H1 (cell line): ENCODE results near the gene TNFAIP2. TPM values are rescaled to one million over a fixed set of nuclear protein-coding genes. Genes with fewer than 3 reads are reported as not detected.

Experiments
- CTCF ChIA-PET: fragments of 300-600 bp; sonication (Branson Sonifier 250); formaldehyde crosslinking; loops from one replicate; lab custom pipeline; 2021; ENCODE audit not compliant: partially characterized antibody; lab: Charles Lee
- POLR2A ChIA-PET: fragments of 300-600 bp; sonication (Branson Sonifier 250); formaldehyde crosslinking; loops from one replicate; lab custom pipeline; 2021; ENCODE audit warnings: inconsistent platforms; ENCODE audit not compliant: partially characterized antibody; lab: Charles Lee
- DNase-seq, 2 experiments: peaks; one replicate each; pipeline versions ENCODE4 v3.0.0 to v3.0.0-alpha.2; 2010 to 2022; ENCODE audit warnings: low spot score in 2 of 2, low read depth in 1 of 2, mixed read lengths in 1 of 2
- FAIRE-seq: peaks from 2 replicates; lab custom pipeline; 2011; peaks lifted over from hg19 to GRCh38; lab: Jason Lieb, UNC
- H2AFZ ChIP-seq: 2 replicates; pipeline ENCODE4 v1.8.1; 2012; ENCODE audit warnings: low read length, inconsistent platforms
- H2AK5ac ChIP-seq: 2 replicates; pipeline ENCODE4 v1.6.1; 2013; ENCODE audit warnings: low read depth, low read length
- H2BK120ac ChIP-seq: replicated peaks from 2 replicates; pipeline ENCODE3; 2013; ENCODE audit warnings: low read depth, low read length, inconsistent platforms
- H2BK12ac ChIP-seq: 2 replicates; pipeline ENCODE4 v1.6.1; 2013; ENCODE audit warnings: low read depth, low read length
- H2BK15ac ChIP-seq: 2 replicates; pipeline ENCODE4 v1.6.1; 2013; ENCODE audit warnings: low read length
- H2BK20ac ChIP-seq: 2 replicates; pipeline ENCODE4 v1.6.1; 2013; ENCODE audit warnings: low read length
- H2BK5ac ChIP-seq: 2 replicates; pipeline ENCODE4 v1.6.1; 2013; ENCODE audit warnings: low read depth, low read length
- H3K14ac ChIP-seq: 2 replicates; pipeline ENCODE4 v1.6.1; 2013; ENCODE audit warnings: inconsistent platforms; ENCODE audit not compliant: insufficient read length
- H3K18ac ChIP-seq: 2 replicates; pipeline ENCODE4 v1.6.1; 2013; ENCODE audit warnings: low read length; ENCODE audit errors: extremely low read depth
- H3K23ac ChIP-seq: 2 replicates; pipeline ENCODE4 v1.6.1; 2013; ENCODE audit warnings: inconsistent platforms; ENCODE audit not compliant: insufficient read length
- H3K23me2 ChIP-seq: 2 replicates; pipeline ENCODE4 v1.6.1; 2013; ENCODE audit warnings: low read depth, low read length
- H3K27ac ChIP-seq: 2 replicates; pipeline ENCODE4 v1.6.1; 2011; ENCODE audit warnings: low read depth, low read length, inconsistent platforms
- H3K27me3 ChIP-seq, 4 experiments: replicated peaks in 1 of 4; 1 replicate in 1 of 4; 2 replicates in 3 of 4; pipeline versions ENCODE4 v1.6.1 to v1.8.1; 2011 to 2013; ENCODE audit warnings: low read length in 3 of 4, mild to moderate bottlenecking in 3 of 4, inconsistent platforms in 2 of 4, mixed read lengths in 2 of 4, moderate library complexity in 1 of 4; ENCODE audit not compliant: control insufficient read depth in 3 of 4, insufficient read depth in 3 of 4; ENCODE audit errors: extremely low read depth in 1 of 4
- H3K36me3 ChIP-seq, 4 experiments: 2 replicates each; pipeline versions ENCODE4 v1.6.1 to v1.8.1; 2011 to 2013; ENCODE audit warnings: mild to moderate bottlenecking in 4 of 4, low read length in 3 of 4, moderate library complexity in 2 of 4, control low read depth in 1 of 4, inconsistent platforms in 1 of 4; ENCODE audit not compliant: insufficient read depth in 4 of 4, control insufficient read depth in 2 of 4
- H3K4ac ChIP-seq: replicated peaks from 2 replicates; pipeline ENCODE3; 2013; ENCODE audit warnings: low read length, low read depth, mixed read lengths, inconsistent platforms; ENCODE audit not compliant: insufficient read length
- H3K4me1 ChIP-seq, 4 experiments: replicated peaks in 1 of 4; 1 replicate in 1 of 4; 2 replicates in 3 of 4; pipeline versions ENCODE4 v1.6.1 to v1.8.1; 2011 to 2013; ENCODE audit warnings: low read length in 3 of 4, inconsistent platforms in 2 of 4, mixed read lengths in 1 of 4; ENCODE audit not compliant: insufficient read depth in 4 of 4, control insufficient read depth in 3 of 4
- H3K4me2 ChIP-seq, 2 experiments: 2 replicates each; pipeline versions ENCODE4 v1.6.1 to v1.8.1; 2011 to 2013; ENCODE audit warnings: low read depth in 2 of 2, low read length in 2 of 2, control low read depth in 1 of 2, inconsistent platforms in 1 of 2, mild to moderate bottlenecking in 1 of 2; ENCODE audit not compliant: insufficient read depth in 1 of 2
- H3K4me3 ChIP-seq, 4 experiments: fragments of 200-600, 300-600 bp in 1 of 4; sonication (generic), shearing (Covaris generic), sonication (Bioruptor Twin) in 1 of 4; 2 replicates each; pipeline versions ENCODE4 v1.5.1 to v1.8.1; 2011 to 2016; ENCODE audit warnings: low read length in 4 of 4, low read depth in 3 of 4, control low read depth in 2 of 4, inconsistent platforms in 2 of 4, mild to moderate bottlenecking in 2 of 4, mixed read lengths in 1 of 4, moderate library complexity in 1 of 4; ENCODE audit not compliant: insufficient read depth in 2 of 4; ENCODE audit errors: extremely low read depth in 1 of 4
- H3K56ac ChIP-seq: replicated peaks from 2 replicates; pipeline ENCODE3; 2013; ENCODE audit warnings: low read depth, mild to moderate bottlenecking, mixed read lengths, low read length, inconsistent platforms; ENCODE audit not compliant: insufficient read length
- H3K79me1 ChIP-seq: 2 replicates; pipeline ENCODE4 v1.6.1; 2013; ENCODE audit warnings: low read depth, low read length, control low read depth
- H3K79me2 ChIP-seq, 2 experiments: 2 replicates each; pipeline versions ENCODE4 v1.6.1 to v1.8.1; 2012 to 2013; ENCODE audit warnings: low read length in 2 of 2, mild to moderate bottlenecking in 2 of 2, inconsistent platforms in 1 of 2; ENCODE audit not compliant: insufficient read depth in 2 of 2, control insufficient read depth in 1 of 2
- H3K9ac ChIP-seq, 4 experiments: replicated peaks in 1 of 4; 1 replicate in 1 of 4; 2 replicates in 3 of 4; pipeline versions ENCODE4 v1.6.1 to v1.8.1; 2011 to 2013; ENCODE audit warnings: low read depth in 3 of 4, low read length in 3 of 4, control low read depth in 2 of 4, mild to moderate bottlenecking in 2 of 4, moderate library complexity in 2 of 4, inconsistent platforms in 1 of 4; ENCODE audit errors: extremely low read depth in 1 of 4
- H3K9me3 ChIP-seq, 2 experiments: 2 replicates each; pipeline versions ENCODE4 v1.6.1 to v1.8.1; 2012 to 2013; ENCODE audit warnings: mild to moderate bottlenecking in 2 of 2, moderate library complexity in 2 of 2, control low read depth in 1 of 2, inconsistent platforms in 1 of 2, low read depth in 1 of 2, low read length in 1 of 2, mixed read lengths in 1 of 2; ENCODE audit not compliant: insufficient read depth in 2 of 2
- H4K20me1 ChIP-seq, 2 experiments: replicated peaks in 1 of 2; 2 replicates each; pipeline versions ENCODE3 to v1.8.1; 2011 to 2013; ENCODE audit warnings: inconsistent platforms in 2 of 2, low read length in 2 of 2, mild to moderate bottlenecking in 1 of 2; ENCODE audit not compliant: insufficient read depth in 2 of 2, control insufficient read depth in 1 of 2
- H4K5ac ChIP-seq: 2 replicates; pipeline ENCODE4 v1.6.1; 2013; ENCODE audit warnings: low read length, low read depth, mixed read lengths, inconsistent platforms; ENCODE audit not compliant: insufficient read length
- H4K8ac ChIP-seq: 2 replicates; pipeline ENCODE4 v1.8.0; 2013; ENCODE audit warnings: mild to moderate bottlenecking, moderate library complexity, low read length, inconsistent platforms; ENCODE audit not compliant: insufficient read depth; ENCODE audit errors: extremely low read depth
- H4K91ac ChIP-seq: replicated peaks from 2 replicates; pipeline ENCODE3; 2013; ENCODE audit warnings: low read length, mixed read lengths, inconsistent platforms; ENCODE audit not compliant: insufficient read length
- BACH1 ChIP-seq: IDR thresholded peaks from 2 replicates; pipeline ENCODE4 v1.6.1; 2012; ENCODE audit warnings: low read length, improper control_type of control experiment
- CBX8 ChIP-seq: fragments of 300-800, 300-1000 bp; sonication (generic); IDR thresholded peaks from 2 replicates; pipeline ENCODE4 v1.7.1; 2016; ENCODE audit warnings: low read depth, low read length, borderline replicate concordance
- E2F6 ChIP-seq: IDR thresholded peaks from 2 replicates; pipeline ENCODE4 v1.6.1; 2012; ENCODE audit warnings: inconsistent platforms
- RAD21 ChIP-seq, 2 experiments: IDR thresholded peaks in 1 of 2; conservative IDR thresholded peaks in 1 of 2; 2 replicates each; pipeline ENCODE4 v1.6.1; 2011; ENCODE audit warnings: low read depth in 2 of 2, low read length in 2 of 2, improper control_type of control experiment in 1 of 2, inconsistent platforms in 1 of 2, mild to moderate bottlenecking in 1 of 2, moderate library complexity in 1 of 2
- SIN3A ChIP-seq, 2 experiments: IDR thresholded peaks in 1 of 2; conservative IDR thresholded peaks in 1 of 2; 2 replicates each; pipeline ENCODE4 v1.6.1; 2011 to 2012; ENCODE audit warnings: low read length in 2 of 2, improper control_type of control experiment in 1 of 2, low read depth in 1 of 2, mild to moderate bottlenecking in 1 of 2
- WGBS, 2 experiments: shearing (Covaris generic) in 1 of 2; methylation state at CpG; one replicate each; pipeline versions ENCODE4 v1.1.6 to v1.1.7; 2013 to 2015; ENCODE audit warnings: low lambda C conversion rate in 2 of 2, mixed read lengths in 2 of 2, inconsistent platforms in 1 of 2, low coverage in 1 of 2, missing lambda C conversion rate in 1 of 2; ENCODE audit not compliant: insufficient replicate concordance in 2 of 2, insufficient coverage in 1 of 2, insufficient read length in 1 of 2; ENCODE audit errors: extremely low coverage in 1 of 2, missing lambda C conversion rate in 1 of 2; 5-methylcytosine and 5-hydroxymethylcytosine counted together
- polyA plus RNA-seq, 7 experiments: library from polyadenylated mRNA; depleted of rRNA in 3 of 7; stranded (reverse) in 5 of 7; unstranded in 2 of 7; fragments of >200 nt in 5 of 7; fragments of 200-250 nt in 2 of 7; gene quantifications; 1 replicate in 5 of 7; 2 replicates in 1 of 7; 4 replicates in 1 of 7; pipeline versions ENCODE4 v1.2.1 to v1.2.3, GENCODE V29; 2011 to 2013; ENCODE audit warnings: missing spikeins in 2 of 7, mixed read lengths in 2 of 7
- total RNA-seq: library from RNA; stranded (reverse); fragmentation: NEBNext Ultra II Directional; extraction: Animal tissue kit (Norgen Biotek cat#: 25700); gene quantifications from 2 replicates; pipeline ENCODE4 v1.2.1, GENCODE V29; 2021
- TF ChIP-seq, protein P1 (sequence below), 3 experiments: IDR thresholded peaks; 1 replicate in 2 of 3; 2 replicates in 1 of 3; pipeline versions ENCODE4 v1.5.1 to v1.6.1; 2011; ENCODE audit warnings: low read length in 3 of 3, mild to moderate bottlenecking in 3 of 3, inconsistent platforms in 2 of 3, low read depth in 1 of 3, moderate library complexity in 1 of 3; ENCODE audit not compliant: insufficient read depth in 1 of 3; ENCODE audit errors: control extremely low read depth in 1 of 3

The TNFAIP2 gene
- total and polyA plus RNA-seq, 2 of the 8 experiments (the other 6 are each of a cell fraction or from before 2014, with no cell fraction given) = 28.3 to 34.5 TPM

- H2AFZ ChIP-seq = no peak overlapping the region
- no peak overlapping the region for H4K5ac ChIP-seq
- no peaks in the 10 kb centered on the region for H3K79me1 ChIP-seq
- no peak overlapping the region for H2BK5ac ChIP-seq
- ChIA-PET CTCF (interaction anchor here (1.1 to 7.0 kb wide), 16 partner anchors 9 to 233 kb away, joined by 3 to 74 read pairs (median 5); partner anchors contain the start of gene EXOC3L4), POLR2A (no interaction called here)
- H3K4me2 ChIP-seq = no peak overlapping the region
- H3K56ac ChIP-seq = no peak overlapping the region
- no peak overlapping the region for H3K4ac ChIP-seq
- no peak overlapping the region for H3K9ac ChIP-seq
- no peak overlapping the region for H4K91ac ChIP-seq
- H3K27me3 ChIP-seq = peaks cover 0 to 11% (median 6%) of the 10 kb centered on the region in 4 experiments; a peak in 3 of 7 replicates
- no peaks in the 10 kb centered on the region for H3K9me3 ChIP-seq
- no peak overlapping the region for H2BK120ac ChIP-seq
- DNase-seq = peak in 1 of 2 experiments; percentile 60
- no peak overlapping the region for H2BK20ac ChIP-seq
- H4K20me1 ChIP-seq = peaks cover 0 to 5% of the 10 kb centered on the region in 2 experiments
- WGBS, 2 experiments = 21% methylated on average over 8 of the region's 9 CpGs; no CpG with 5 or more reads in 1 of the 2 experiments
- no peaks in the 10 kb centered on the region for H3K36me3 ChIP-seq
- no peak overlapping the region for H3K23ac ChIP-seq
- H4K8ac ChIP-seq = no peak overlapping the region
- peak; percentile 98 for FAIRE-seq
- peak overlapping the region; percentile 28; the same call in 1 of the 2 replicates for H2BK12ac ChIP-seq
- H3K79me2 ChIP-seq = no peaks in the 10 kb centered on the region
- H3K4me1 ChIP-seq = peaks cover 0 to 6% (median 0%) of the 10 kb centered on the region in 4 experiments; a peak in 2 of 7 replicates
- no peak overlapping the region for H2BK15ac ChIP-seq
- H3K23me2 ChIP-seq = peaks cover 24% of the 10 kb centered on the region; the same call in 1 of the 2 replicates
- no peak overlapping the region for H3K18ac ChIP-seq
- TF ChIP-seq BACH1 (no peak), RAD21 (IDR thresholded peaks at IDR 0.05 in 1 of 2, conservative IDR thresholded peaks at IDR 0.05 in 1 of 2; ENCODE audit: low read depth in 2 of 2, low read length in 2 of 2) (peak; percentile 93 to 94), E2F6 (no peak), SIN3A (conservative IDR thresholded peaks at IDR 0.05 in 1 of 2, IDR thresholded peaks at IDR 0.05 in 1 of 2; ENCODE audit: low read depth in 1 of 2, low read length in 2 of 2) (0 out of 4 replicates have a peak, but pooled peaks of 1 of the 2 experiments have one; percentile 35), CBX8 (no peak)
- TF ChIP-seq, protein P1, sequence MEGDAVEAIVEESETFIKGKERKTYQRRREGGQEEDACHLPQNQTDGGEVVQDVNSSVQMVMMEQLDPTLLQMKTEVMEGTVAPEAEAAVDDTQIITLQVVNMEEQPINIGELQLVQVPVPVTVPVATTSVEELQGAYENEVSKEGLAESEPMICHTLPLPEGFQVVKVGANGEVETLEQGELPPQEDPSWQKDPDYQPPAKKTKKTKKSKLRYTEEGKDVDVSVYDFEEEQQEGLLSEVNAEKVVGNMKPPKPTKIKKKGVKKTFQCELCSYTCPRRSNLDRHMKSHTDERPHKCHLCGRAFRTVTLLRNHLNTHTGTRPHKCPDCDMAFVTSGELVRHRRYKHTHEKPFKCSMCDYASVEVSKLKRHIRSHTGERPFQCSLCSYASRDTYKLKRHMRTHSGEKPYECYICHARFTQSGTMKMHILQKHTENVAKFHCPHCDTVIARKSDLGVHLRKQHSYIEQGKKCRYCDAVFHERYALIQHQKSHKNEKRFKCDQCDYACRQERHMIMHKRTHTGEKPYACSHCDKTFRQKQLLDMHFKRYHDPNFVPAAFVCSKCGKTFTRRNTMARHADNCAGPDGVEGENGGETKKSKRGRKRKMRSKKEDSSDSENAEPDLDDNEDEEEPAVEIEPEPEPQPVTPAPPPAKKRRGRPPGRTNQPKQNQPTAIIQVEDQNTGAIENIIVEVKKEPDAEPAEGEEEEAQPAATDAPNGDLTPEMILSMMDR (IDR thresholded peaks at IDR 0.05; ENCODE audit: control extremely low read depth in 1 of 3, insufficient read depth in 1 of 3, low read depth in 1 of 3, low read length in 3 of 3) = peak; percentile 89 to 90 (median 89)
- H3K27ac ChIP-seq = no peak overlapping the region
- no peak overlapping the region for H3K14ac ChIP-seq
- H2AK5ac ChIP-seq = no peak overlapping the region
- no peak overlapping the region for H3K4me3 ChIP-seq
Observed at GRCh38 chr14:103078420-103078749, 44.9 kb upstream of the TNFAIP2 start.
